Transverse colon (tissue), 4 donors: ENCODE results near the gene TRMU. TPM values are rescaled to one million over a fixed set of nuclear protein-coding genes. Genes with fewer than 3 reads are reported as not detected.

ENCODE experiments used
- DNase-seq: peaks from one replicate; pipeline ENCODE4 v3.0.0-alpha.2; 2019
- H3K27ac ChIP-seq, 4 donors: fragments of 200-600 bp; sonication (generic); 2 replicates each; pipeline ENCODE4 v1.5.1; 2016 to 2018; ENCODE audit warnings: inconsistent platforms in 4 of 4
- H3K27me3 ChIP-seq: fragments of 200-600 bp; sonication (generic); 2 replicates; pipeline ENCODE4 v1.5.1; 2017; ENCODE audit warnings: inconsistent platforms
- H3K36me3 ChIP-seq, 4 donors: fragments of 200-600 bp; sonication (generic); 2 replicates each; pipeline ENCODE4 v1.5.1; 2017 to 2019; ENCODE audit warnings: inconsistent platforms in 4 of 4
- H3K4me1 ChIP-seq, 4 donors: fragments of 200-600 bp; sonication (generic); 2 replicates each; pipeline ENCODE4 v1.5.1; 2017 to 2020; ENCODE audit warnings: inconsistent platforms in 4 of 4
- H3K4me3 ChIP-seq, 4 donors: fragments of 200-600 bp; sonication (generic); 1 replicate in 1 of 4; 2 replicates in 3 of 4; pipeline versions ENCODE4 v1.5.1 to v1.6.1; 2017 to 2019; ENCODE audit warnings: inconsistent platforms in 4 of 4
- H3K9me3 ChIP-seq, 2 donors: fragments of 200-600 bp; sonication (generic); 2 replicates each; pipeline ENCODE4 v1.5.1; 2017 to 2019; ENCODE audit warnings: inconsistent platforms in 2 of 2
- CTCF ChIP-seq, 5 experiments: fragments of 200-600 bp in 3 of 5; fragments of 450-650 bp in 2 of 5; sonication (generic) in 3 of 5; IDR thresholded peaks; 1 replicate in 2 of 5; 2 replicates in 3 of 5; pipeline ENCODE4 v1.5.1; 2016 to 2017; ENCODE audit warnings: antibody characterized with exemption in 5 of 5, inconsistent platforms in 3 of 5, mild to moderate bottlenecking in 2 of 5, moderate library complexity in 1 of 5
- EP300 ChIP-seq: sonication (generic); formaldehyde crosslinking; IDR thresholded peaks from one replicate; pipeline ENCODE4 v1.6.1; 2017; ENCODE audit warnings: antibody characterized with exemption, low read depth
- POLR2A ChIP-seq: fragments of 450-650 bp; IDR thresholded peaks from one replicate; pipeline ENCODE4 v1.6.1; 2016; ENCODE audit warnings: antibody characterized with exemption, mild to moderate bottlenecking, moderate library complexity
- POLR2AphosphoS5 ChIP-seq, 3 donors: sonication (generic); formaldehyde crosslinking; IDR thresholded peaks; one replicate each; pipeline ENCODE4 v1.6.1; 2016; ENCODE audit warnings: antibody characterized with exemption in 3 of 3
- WGBS, 2 donors: methylation state at CpG; one replicate each; pipeline ENCODE4 v1.1.5; 2018; ENCODE audit warnings: low coverage in 1 of 2; 5-methylcytosine and 5-hydroxymethylcytosine counted together
- in situ Hi-C, 4 donors: fragments of 200-750 bp; cut with MboI; loops; one replicate each; pipeline versions ENCODE4 v1.15.0 to v1.15.1; 2017; ENCODE audit warnings: low sequenced_read_pairs in 3 of 4, low pct_ligation_motif_present in 1 of 4, low pct_unique_long_range_greater_than_20kb in 1 of 4
- intact Hi-C: fragments of 100-400 bp; cut with DNase I; formaldehyde crosslinking; loops from one replicate; pipeline ENCODE4 v1.15.1; 2023; ENCODE audit warnings: low total_unique reads
- total RNA-seq, 4 donors: library from RNA; depleted of rRNA; stranded (reverse); fragments of >200 nt; gene quantifications; one replicate each; pipeline ENCODE4 v1.1.0, GENCODE V29; 2016

Gene TRMU
- total RNA-seq, 4 donors from 2014 or later, result 33.7 to 90.0 (median 38.5) TPM

- TF ChIP-seq POLR2AphosphoS5 (IDR thresholded peaks at IDR 0.05) (no peak), EP300 (no peak), POLR2A (no peak), CTCF (IDR thresholded peaks at IDR 0.05) (no peak)
- no peak for DNase-seq
- no peaks in the 10 kb centered on the region for H3K27me3 ChIP-seq
- in situ Hi-C loops, result loop anchor here in 3 of 4 donors (10.0 to 25.0 kb wide), 3 partner anchors 191 to 311 kb away; no protein-coding TSS in a partner anchor
- H3K4me1 ChIP-seq, result no peaks in the 10 kb centered on the region
- WGBS, 2 donors, result 90% methylated on average over 12 of the region's 12 CpGs; no CpG with 5 or more reads in 1 of the 2 donors
- no peaks in the 10 kb centered on the region for H3K36me3 ChIP-seq
- H3K9me3 ChIP-seq, result no peaks in the 10 kb centered on the region
- intact Hi-C loops, result loop anchor here (5.0 to 10.0 kb wide), 2 partner anchors 194 to 321 kb away; no protein-coding TSS in a partner anchor
- H3K4me3 ChIP-seq, result no peak overlapping the region
- H3K27ac ChIP-seq, result no peak overlapping the region
These were observed 19.5 kb upstream of the TRMU start for GRCh38 chr22:46315976-46316375.

- Histone ChIP-seq H3K36me3 (no peaks in the 10 kb centered on the region), H3K27me3 (no peaks in the 10 kb centered on the region), H3K4me1 (no peaks in the 10 kb centered on the region), H3K27ac (no peak overlapping the region), H3K9me3 (no peaks in the 10 kb centered on the region), H3K4me3 (no peak overlapping the region)
- 88 to 94% methylated on average over 17 to 20 of the region's 20 CpGs for WGBS, 2 donors
- intact Hi-C loops (loop anchor here (5.0 to 10.0 kb wide), 2 partner anchors 195 to 323 kb away; no protein-coding TSS in a partner anchor), in situ Hi-C loops (loop anchor here in 3 of 4 donors (10.0 to 25.0 kb wide), 3 partner anchors 193 to 313 kb away; no protein-coding TSS in a partner anchor)
- no peak for DNase-seq
- no peak for TF ChIP-seq EP300
- TF ChIP-seq CTCF (IDR thresholded peaks at IDR 0.05), result no peak
- no peak for TF ChIP-seq POLR2A
- no peak for TF ChIP-seq POLR2AphosphoS5 (IDR thresholded peaks at IDR 0.05)
These were observed 17.9 kb upstream of the TRMU start for GRCh38 chr22:46317646-46318045.

- no peaks in the 10 kb centered on the region for H3K27me3 ChIP-seq
- no peak for TF ChIP-seq EP300
- TF ChIP-seq CTCF (IDR thresholded peaks at IDR 0.05), result no peak
- no peak for TF ChIP-seq POLR2AphosphoS5 (IDR thresholded peaks at IDR 0.05)
- TF ChIP-seq POLR2A, result no peak
- no peak overlapping the region for H3K27ac ChIP-seq
- DNase-seq, result no peak
- no peaks in the 10 kb centered on the region for H3K36me3 ChIP-seq
- WGBS, 2 donors, result 93% methylated on average over 15 of the region's 15 CpGs; no CpG with 5 or more reads in 1 of the 2 donors
- intact Hi-C loops, result loop anchor here (5.0 to 10.0 kb wide), 2 partner anchors 196 to 324 kb away; no protein-coding TSS in a partner anchor
- in situ Hi-C loops, result loop anchor here in 3 of 4 donors (10.0 to 25.0 kb wide), 3 partner anchors 194 to 314 kb away; no protein-coding TSS in a partner anchor
- H3K9me3 ChIP-seq, result no peaks in the 10 kb centered on the region
- no peaks in the 10 kb centered on the region for H3K4me1 ChIP-seq
- no peak overlapping the region for H3K4me3 ChIP-seq
These were observed 16.9 kb upstream of the TRMU start for GRCh38 chr22:46318576-46318975.

GRCh38 chr22:46319319-46319718, 16.2 kb upstream of the TRMU start:
- Histone ChIP-seq H3K4me1 (no peaks in the 10 kb centered on the region), H3K4me3 (no peak overlapping the region), H3K27me3 (no peaks in the 10 kb centered on the region), H3K27ac (no peak overlapping the region), H3K9me3 (no peaks in the 10 kb centered on the region), H3K36me3 (no peaks in the 10 kb centered on the region)
- WGBS, 2 donors, result 94 to 98% methylated on average over 2 to 10 of the region's 10 CpGs
- TF ChIP-seq POLR2AphosphoS5 (IDR thresholded peaks at IDR 0.05), result no peak
- TF ChIP-seq EP300, result no peak
- no peak for TF ChIP-seq POLR2A
- TF ChIP-seq CTCF (IDR thresholded peaks at IDR 0.05), result no peak
- intact Hi-C loops (loop anchor here (5.0 to 10.0 kb wide), 2 partner anchors 197 to 325 kb away; no protein-coding TSS in a partner anchor), in situ Hi-C loops (loop anchor here in 3 of 4 donors (10.0 to 25.0 kb wide), 3 partner anchors 195 to 315 kb away; no protein-coding TSS in a partner anchor)
- no peak for DNase-seq
